MCF 10A (cell line): Measurements from ENCODE around the gene G6PD. TPM values are rescaled to one million over a fixed set of nuclear protein-coding genes. Genes with fewer than 3 reads are reported as not detected.

Experiments used
- Bru-seq: library from RNA; stranded (reverse); fragments of 400-500 nt; gene quantifications from one replicate; lab custom pipeline; 2021; lab: Mats Ljungman, UMichigan
- BruChase-seq, 2 experiments: library from RNA; stranded (reverse); fragments of 400-500 nt; gene quantifications; one replicate each; lab custom pipeline; 2021; lab: Mats Ljungman, UMichigan
- BruUV-seq: library from RNA; stranded (reverse); fragments of 400-500 nt; replicated peaks from 2 replicates; lab custom pipeline; 2021; lab: Mats Ljungman, UMichigan
- CTCF ChIA-PET: fragments of 300-600 bp; sonication (Branson Sonifier 250); formaldehyde crosslinking; extraction: SDS; loops from one replicate; lab custom pipeline; 2021; ENCODE audit warnings: antibody characterized with exemption, inconsistent platforms; lab: Yijun Ruan, JAX
- POLR2A ChIA-PET: fragments of 300-600, 350-650 bp; sonication (Branson Sonifier 250); formaldehyde crosslinking; extraction: SDS; loops from one replicate; lab custom pipeline; 2020; ENCODE audit warnings: antibody characterized with exemption, inconsistent platforms; lab: Yijun Ruan, JAX
- DNase-seq: peaks from one replicate; pipeline ENCODE4 v3.0.0-alpha.2; 2018; ENCODE audit not compliant: unreplicated experiment
- H3K27ac Mint-ChIP-seq: one replicate; pipeline ENCODE4 v1.8.0; 2022; ENCODE audit warnings: mild to moderate bottlenecking, low read depth, mixed read lengths; ENCODE audit not compliant: unreplicated experiment
- H3K27me3 Mint-ChIP-seq: one replicate; pipeline ENCODE4 v1.8.0; 2022; ENCODE audit warnings: mixed read lengths; ENCODE audit not compliant: insufficient read depth, unreplicated experiment
- H3K36me3 Mint-ChIP-seq: one replicate; pipeline ENCODE4 v1.8.0; 2022; ENCODE audit warnings: mild to moderate bottlenecking, moderate library complexity, mixed read lengths; ENCODE audit not compliant: insufficient read depth, unreplicated experiment
- H3K4me1 Mint-ChIP-seq: one replicate; pipeline ENCODE4 v1.8.0; 2022; ENCODE audit warnings: mixed read lengths; ENCODE audit not compliant: insufficient read depth, unreplicated experiment
- H3K4me3 Mint-ChIP-seq: one replicate; pipeline ENCODE4 v1.8.0; 2022; ENCODE audit warnings: mild to moderate bottlenecking, moderate library complexity, mixed read lengths; ENCODE audit not compliant: unreplicated experiment
- H3K9me3 Mint-ChIP-seq: one replicate; pipeline ENCODE4 v1.8.0; 2022; ENCODE audit warnings: mixed read lengths; ENCODE audit not compliant: unreplicated experiment
- intact Hi-C: fragments of 100-400 bp; cut with micrococcal nuclease; formaldehyde crosslinking; loops from 2 replicates; pipeline ENCODE4 v1.14.1; 2022
- long read RNA-seq: library from polyadenylated mRNA; stranded (forward); transcript quantifications from one replicate; pipeline ENCODE4 v2.0.0, GENCODE V29; 2022
- total RNA-seq: library from RNA; stranded (reverse); gene quantifications from 2 replicates; pipeline ENCODE4 v1.2.3, GENCODE V29; 2022
- TF ChIP-seq, protein P1 (sequence below): fragments of 200-600 bp; IDR thresholded peaks from one replicate; pipeline ENCODE4 v1.8.0; 2022; ENCODE audit warnings: antibody characterized with exemption, mild to moderate bottlenecking; ENCODE audit not compliant: unreplicated experiment

G6PD gene
- 42.1 and 49.5 TPM in 2 replicates for total RNA-seq
- percentile 48 among the genes with signal in this experiment for Bru-seq, nascent RNA
- BruChase-seq, experiment 1, labeled RNA remaining after a 6-hour chase, result percentile 52 among the genes with signal in this experiment
- BruChase-seq, experiment 2, labeled RNA remaining after a 2-hour chase, result percentile 41 among the genes with signal in this experiment
- long read RNA-seq, partial matches to known transcripts, result 0 of 3 reads
- long read RNA-seq, other reads (novel, unspliced or antisense), result 2 of 3 reads

DNA sequence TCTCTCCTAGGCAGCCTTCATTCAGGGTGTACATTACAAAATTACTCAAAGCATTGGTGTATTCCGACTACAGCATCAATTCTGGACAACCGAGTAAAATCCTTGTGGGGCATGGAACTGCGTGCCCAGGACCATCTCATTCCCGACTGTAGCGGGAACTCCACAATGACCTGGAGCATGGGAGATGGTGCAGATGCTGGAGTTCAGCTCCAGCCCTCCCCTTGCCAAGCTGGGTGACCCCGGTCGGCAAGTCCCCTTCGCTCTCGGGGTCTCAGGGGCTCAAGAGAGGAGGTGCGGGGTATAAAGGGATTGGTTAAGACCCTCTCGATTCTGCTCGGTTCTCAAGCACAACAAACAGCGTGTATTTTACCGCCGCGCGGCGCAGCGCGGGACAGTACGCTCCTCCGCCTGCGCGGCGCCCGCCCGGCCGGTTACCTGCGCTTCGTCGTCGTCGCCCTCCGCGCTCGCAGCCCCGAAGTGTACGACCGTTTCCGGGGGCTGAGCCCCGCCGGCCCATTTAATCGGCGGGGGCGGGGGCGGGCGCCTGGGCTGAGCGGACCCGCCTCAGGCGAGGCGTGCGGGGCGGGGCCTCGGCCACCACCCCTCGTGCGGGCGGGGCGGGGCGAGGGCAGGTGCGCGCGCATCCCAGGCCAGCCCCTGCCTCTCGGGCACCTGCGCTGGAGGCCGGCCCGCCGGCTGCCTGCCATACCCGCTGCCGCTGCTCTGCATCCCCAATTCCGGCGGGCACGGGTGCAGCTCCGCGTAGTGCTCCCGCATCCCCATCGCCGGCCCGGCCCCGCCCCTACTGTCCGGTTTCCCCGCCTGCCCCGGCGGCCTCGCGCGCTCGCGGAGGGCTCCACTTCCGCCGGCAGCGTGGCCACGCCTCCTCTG lies at the start of gene G6PD:
TSS of gene G6PD (minus strand) at position 493 of the 891 bp plus-strand sequence. CDS start 691 bp downstream, outside the sequence.
- Mint-ChIP-seq H3K36me3 (peaks cover 4% of the 10 kb centered on the region), H3K4me1 (peaks cover 25% of the 10 kb centered on the region), H3K9me3 (no peaks in the 10 kb centered on the region), H3K27ac (peak within 1 kb of the TSS; percentile 88), H3K4me3 (peak within 1 kb of the TSS; percentile 72), H3K27me3 (peaks cover 22% of the 10 kb centered on the region)
- TF ChIP-seq, protein P1, sequence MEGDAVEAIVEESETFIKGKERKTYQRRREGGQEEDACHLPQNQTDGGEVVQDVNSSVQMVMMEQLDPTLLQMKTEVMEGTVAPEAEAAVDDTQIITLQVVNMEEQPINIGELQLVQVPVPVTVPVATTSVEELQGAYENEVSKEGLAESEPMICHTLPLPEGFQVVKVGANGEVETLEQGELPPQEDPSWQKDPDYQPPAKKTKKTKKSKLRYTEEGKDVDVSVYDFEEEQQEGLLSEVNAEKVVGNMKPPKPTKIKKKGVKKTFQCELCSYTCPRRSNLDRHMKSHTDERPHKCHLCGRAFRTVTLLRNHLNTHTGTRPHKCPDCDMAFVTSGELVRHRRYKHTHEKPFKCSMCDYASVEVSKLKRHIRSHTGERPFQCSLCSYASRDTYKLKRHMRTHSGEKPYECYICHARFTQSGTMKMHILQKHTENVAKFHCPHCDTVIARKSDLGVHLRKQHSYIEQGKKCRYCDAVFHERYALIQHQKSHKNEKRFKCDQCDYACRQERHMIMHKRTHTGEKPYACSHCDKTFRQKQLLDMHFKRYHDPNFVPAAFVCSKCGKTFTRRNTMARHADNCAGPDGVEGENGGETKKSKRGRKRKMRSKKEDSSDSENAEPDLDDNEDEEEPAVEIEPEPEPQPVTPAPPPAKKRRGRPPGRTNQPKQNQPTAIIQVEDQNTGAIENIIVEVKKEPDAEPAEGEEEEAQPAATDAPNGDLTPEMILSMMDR, result no peak
- DNase-seq, result peak; percentile 62
- CTCF ChIA-PET, result interaction anchor here (0.5 kb wide), 1 partner anchor 1068 kb away, joined by 4 read pairs; no protein-coding TSS in a partner anchor
- intact Hi-C loops, result no loop called here
- POLR2A ChIA-PET, result interaction anchor here (0.7 to 1.5 kb wide), 7 partner anchors 17 to 575 kb away, joined by 3 to 6 read pairs (median 4); partner anchors contain the start of genes HCFC1 and RPL10
- BruUV-seq, result no TSS peak

DNA sequence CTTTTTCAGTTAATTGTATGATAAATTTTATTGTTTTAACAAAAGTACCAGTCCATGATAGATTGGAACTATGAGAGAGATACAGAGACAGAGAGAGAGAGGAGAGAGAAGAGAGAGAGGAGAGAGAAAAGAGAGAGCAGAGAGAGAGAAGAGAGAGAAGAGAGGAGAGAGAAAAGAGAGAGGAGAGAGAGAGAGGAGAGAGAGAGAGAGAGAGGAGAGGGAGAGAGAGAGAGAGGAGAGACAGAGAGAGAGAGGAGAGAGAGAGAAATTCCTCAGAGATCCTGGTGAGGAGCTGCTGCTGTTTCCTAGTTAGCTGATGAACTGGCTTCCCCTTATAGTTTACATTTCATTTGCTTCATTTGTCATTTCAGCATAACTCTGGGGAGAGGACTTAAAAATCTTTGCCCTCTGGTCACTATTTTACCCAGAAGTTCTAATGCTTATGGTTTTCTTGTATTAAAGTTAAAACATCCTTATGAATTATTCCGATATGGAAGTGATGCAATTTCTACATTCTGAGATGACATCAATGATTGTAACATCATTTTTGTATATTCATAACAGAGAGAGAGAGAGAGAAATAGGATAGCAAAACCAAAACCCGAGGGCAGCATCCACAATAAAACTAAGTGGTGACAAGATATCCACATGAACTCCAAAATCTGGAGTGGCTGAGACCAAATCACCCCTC lies 49.1 kb upstream of the G6PD start:
- Mint-ChIP-seq H3K4me3 (peak overlapping the region; percentile 3), H3K27me3 (no peaks in the 10 kb centered on the region), H3K9me3 (peaks cover 8% of the 10 kb centered on the region), H3K27ac (peak overlapping the region; percentile 0), H3K4me1 (peaks cover 43% of the 10 kb centered on the region), H3K36me3 (no peaks in the 10 kb centered on the region)
- POLR2A ChIA-PET, result interaction anchor here (0.7 to 1.4 kb wide), 7 partner anchors 9 to 216 kb away, joined by 3 to 6 read pairs (median 4); partner anchors contain the start of gene EMD
- no TSS peak for BruUV-seq
- DNase-seq, result no peak
- TF ChIP-seq, protein P1, result no peak
- CTCF ChIA-PET, result interaction anchor here (0.8 kb wide), 2 partner anchors 135 to 216 kb away, joined by 4 to 5 read pairs; no protein-coding TSS in a partner anchor
- intact Hi-C loops, result loop anchor here (1.0 kb wide), 1 partner anchor 9 kb away; no protein-coding TSS in a partner anchor

GRCh38 chrX:154594491-154594890 lies 47.8 kb upstream of the G6PD start:
- H3K4me3 Mint-ChIP-seq, result no peak overlapping the region
- peak overlapping the region; percentile 40 for H3K27ac Mint-ChIP-seq
- no peaks in the 10 kb centered on the region for H3K27me3 Mint-ChIP-seq
- intact Hi-C loops, result no loop called here
- POLR2A ChIA-PET, result no interaction called here
- peaks cover 8% of the 10 kb centered on the region for H3K9me3 Mint-ChIP-seq
- no peaks in the 10 kb centered on the region for H3K36me3 Mint-ChIP-seq
- TF ChIP-seq, protein P1, result no peak
- CTCF ChIA-PET, result interaction anchor here (0.6 to 1.2 kb wide), 3 partner anchors 10 to 196 kb away, joined by 3 read pairs; no protein-coding TSS in a partner anchor
- H3K4me1 Mint-ChIP-seq, result peaks cover 31% of the 10 kb centered on the region
- DNase-seq, result no peak
- BruUV-seq, result no TSS peak
